Measurements from ENCODE around the gene GLT1D1. TPM values are rescaled to one million over a fixed set of nuclear protein-coding genes. Genes with fewer than 3 reads are reported as not detected.
A peak's percentile ranks its signal among the peaks of the same experiment; 100 is the strongest.

GLT1D1 gene
- total RNA-seq, 2 experiments from 2014 or later = 0.19 to 0.22 TPM

DNA sequence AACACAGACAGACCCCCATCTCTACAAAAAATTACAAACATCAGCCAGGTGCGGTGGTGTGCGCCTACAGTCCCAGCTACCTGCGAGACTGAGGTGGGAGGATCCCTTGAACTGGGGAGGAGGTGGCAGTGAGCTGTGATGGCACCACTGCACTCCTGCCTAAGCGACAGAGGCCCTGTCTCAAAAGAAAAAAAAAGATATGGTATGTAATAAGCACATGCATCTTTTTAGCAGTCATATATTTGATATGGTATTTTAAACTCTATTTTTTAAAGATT, 36.7 kb upstream of the GLT1D1 start:
- H3K27ac ChIP-seq (ENCODE audit: low read depth in 1 of 2, low read length in 2 of 2) = no peak overlapping the region

DNA sequence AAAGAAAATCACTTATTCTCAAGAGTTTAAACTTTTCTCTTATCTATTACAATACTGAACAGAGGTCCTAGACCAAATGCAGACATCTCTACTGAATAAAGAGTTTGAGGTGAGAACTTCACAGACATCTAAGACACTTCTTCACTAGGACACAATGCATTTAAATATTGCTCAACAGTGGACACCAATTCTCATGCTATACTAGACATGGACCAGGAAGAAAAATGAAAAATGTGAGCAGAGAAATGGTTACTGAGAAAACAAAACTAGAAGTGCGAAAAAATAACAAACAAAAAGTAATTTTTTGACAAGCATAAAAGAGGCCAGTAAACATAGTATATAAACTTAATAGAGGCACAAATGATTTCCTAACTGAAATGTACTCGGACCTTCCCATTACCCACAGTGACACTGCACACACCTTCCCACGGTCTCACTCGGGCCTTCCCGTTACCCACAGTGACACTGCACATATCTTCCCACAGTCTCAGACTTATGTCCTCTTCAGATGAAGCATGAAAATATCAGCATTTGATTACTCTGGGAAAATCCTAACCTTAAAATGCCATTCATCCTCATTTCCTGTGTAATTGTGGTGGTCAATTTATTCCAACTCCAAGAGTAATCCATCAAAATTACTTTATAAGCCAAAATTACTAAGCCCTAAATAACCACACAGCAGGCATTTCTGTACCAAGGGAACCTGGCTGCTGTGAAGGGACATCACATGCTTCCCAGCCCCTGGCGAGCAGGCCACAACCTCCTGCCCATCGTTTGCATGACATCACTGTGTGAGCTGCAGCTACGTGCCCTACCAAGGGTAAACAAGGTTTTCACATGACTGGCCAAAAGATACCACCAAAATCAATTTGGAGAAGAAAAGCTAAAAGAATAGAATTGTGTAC, 35.9 kb upstream of the GLT1D1 start:
- H3K9me3 Mint-ChIP-seq = no peaks in the 10 kb centered on the region
- peaks cover 82% of the 10 kb centered on the region for H3K4me1 Mint-ChIP-seq (ENCODE audit: low read depth)
- Histone ChIP-seq H3K27ac (ENCODE audit: low read depth in 1 of 2, low read length in 2 of 2) (no peak overlapping the region), H3K9me3 (ENCODE audit: control insufficient read depth in 1 of 2, insufficient read depth in 1 of 2, low read length in 2 of 2) (peaks cover 0 to 2% of the 10 kb centered on the region in 2 experiments), H3K27me3 (ENCODE audit: control insufficient read depth in 1 of 2, insufficient read depth in 2 of 2, low read length in 2 of 2) (no peaks in the 10 kb centered on the region), H3K4me1 (ENCODE audit: insufficient read depth, low read length) (peaks cover 31% of the 10 kb centered on the region), H3K36me3 (ENCODE audit: insufficient read depth, low read length) (peaks cover 22% of the 10 kb centered on the region), H3K4me3 (ENCODE audit: low read length) (no peak overlapping the region)
- H3K4me3 Mint-ChIP-seq = no peak overlapping the region
- DNase-seq (peak in 3 of 14 experiments; percentile 35 to 46 (median 40)), ATAC-seq (ENCODE audit: poor library complexity) (no peak)
- intact Hi-C loops (cut with DNase I, micrococcal nuclease) = no loop called here
- H3K27me3 Mint-ChIP-seq = no peaks in the 10 kb centered on the region
- CTCF ChIA-PET = no interaction called here
- POLR2A ChIA-PET = no interaction called here
- peaks cover 35% of the 10 kb centered on the region for H3K36me3 Mint-ChIP-seq (ENCODE audit: low read depth)
- TF ChIP-seq, protein P1, sequence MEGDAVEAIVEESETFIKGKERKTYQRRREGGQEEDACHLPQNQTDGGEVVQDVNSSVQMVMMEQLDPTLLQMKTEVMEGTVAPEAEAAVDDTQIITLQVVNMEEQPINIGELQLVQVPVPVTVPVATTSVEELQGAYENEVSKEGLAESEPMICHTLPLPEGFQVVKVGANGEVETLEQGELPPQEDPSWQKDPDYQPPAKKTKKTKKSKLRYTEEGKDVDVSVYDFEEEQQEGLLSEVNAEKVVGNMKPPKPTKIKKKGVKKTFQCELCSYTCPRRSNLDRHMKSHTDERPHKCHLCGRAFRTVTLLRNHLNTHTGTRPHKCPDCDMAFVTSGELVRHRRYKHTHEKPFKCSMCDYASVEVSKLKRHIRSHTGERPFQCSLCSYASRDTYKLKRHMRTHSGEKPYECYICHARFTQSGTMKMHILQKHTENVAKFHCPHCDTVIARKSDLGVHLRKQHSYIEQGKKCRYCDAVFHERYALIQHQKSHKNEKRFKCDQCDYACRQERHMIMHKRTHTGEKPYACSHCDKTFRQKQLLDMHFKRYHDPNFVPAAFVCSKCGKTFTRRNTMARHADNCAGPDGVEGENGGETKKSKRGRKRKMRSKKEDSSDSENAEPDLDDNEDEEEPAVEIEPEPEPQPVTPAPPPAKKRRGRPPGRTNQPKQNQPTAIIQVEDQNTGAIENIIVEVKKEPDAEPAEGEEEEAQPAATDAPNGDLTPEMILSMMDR (IDR thresholded peaks at IDR 0.05) = no peak
- no peak overlapping the region for H3K27ac Mint-ChIP-seq

More for the DNA sequence above, 36.7 kb upstream of the GLT1D1 start:
- Histone ChIP-seq H3K9me3 (ENCODE audit: control insufficient read depth in 1 of 2, insufficient read depth in 1 of 2, low read length in 2 of 2) (peaks cover 0 to 5% of the 10 kb centered on the region in 2 experiments), H3K4me3 (ENCODE audit: low read length) (no peak overlapping the region), H3K36me3 (ENCODE audit: insufficient read depth, low read length) (peaks cover 22% of the 10 kb centered on the region), H3K4me1 (ENCODE audit: insufficient read depth, low read length) (peaks cover 31% of the 10 kb centered on the region), H3K27me3 (ENCODE audit: control insufficient read depth in 1 of 2, insufficient read depth in 2 of 2, low read length in 2 of 2) (no peaks in the 10 kb centered on the region)
- ATAC-seq (ENCODE audit: poor library complexity) (no peak), DNase-seq (no peak)
- Mint-ChIP-seq H3K4me1 (ENCODE audit: low read depth) (peaks cover 82% of the 10 kb centered on the region), H3K4me3 (no peak overlapping the region), H3K36me3 (ENCODE audit: low read depth) (peaks cover 40% of the 10 kb centered on the region), H3K9me3 (no peaks in the 10 kb centered on the region), H3K27ac (no peak overlapping the region), H3K27me3 (no peaks in the 10 kb centered on the region)
- intact Hi-C loops (cut with DNase I, micrococcal nuclease) = no loop called here
- CTCF ChIA-PET = no interaction called here
- POLR2A ChIA-PET = no interaction called here
- TF ChIP-seq, protein P1 (IDR thresholded peaks at IDR 0.05) = no peak

DNA sequence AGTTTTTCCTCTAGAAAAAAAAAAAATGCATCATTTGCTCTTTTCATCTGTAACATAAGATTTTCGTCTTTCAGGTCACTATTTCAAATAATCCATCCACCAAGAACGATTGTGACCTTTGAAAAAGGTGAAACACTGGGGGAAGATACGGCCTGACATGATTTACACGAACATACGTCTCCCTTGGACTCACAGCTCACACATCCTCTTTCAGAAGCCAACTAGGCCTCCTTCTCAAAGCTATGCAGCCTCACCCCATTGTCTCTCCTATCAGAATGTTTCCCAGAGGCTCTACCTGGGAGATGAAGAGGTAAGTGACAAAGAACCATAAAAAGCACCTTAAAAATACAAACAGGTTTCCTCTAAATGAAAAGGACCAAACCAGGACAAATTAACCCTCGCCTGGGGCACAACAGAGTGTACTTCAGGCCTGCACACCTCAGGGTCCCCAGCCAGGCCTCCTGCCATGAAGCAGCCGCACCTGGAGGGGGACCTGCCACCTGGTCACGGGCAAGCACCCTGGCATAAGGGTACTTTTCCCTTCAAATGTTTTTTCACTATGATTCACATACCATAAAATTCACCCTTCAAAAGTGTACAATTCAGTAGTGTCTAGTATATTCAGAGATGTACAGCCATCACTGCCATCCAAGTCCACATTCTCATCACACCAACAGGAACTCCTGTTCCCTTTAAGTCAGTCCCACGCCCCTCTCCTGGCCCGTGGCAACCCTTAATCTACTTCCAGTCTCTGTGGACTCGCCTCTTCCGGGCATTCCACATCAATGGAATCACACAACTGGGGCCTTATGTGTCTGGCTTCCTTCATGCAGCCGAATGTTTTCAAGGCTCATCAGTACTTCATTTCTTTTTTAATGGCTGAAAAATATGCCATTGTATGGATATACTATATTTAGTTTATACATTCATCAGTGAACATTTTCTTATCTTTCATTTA, 34.9 kb upstream of the GLT1D1 start:
- Mint-ChIP-seq H3K27ac (peak overlapping the region; percentile 24), H3K4me1 (ENCODE audit: low read depth) (peaks cover 75% of the 10 kb centered on the region), H3K9me3 (no peaks in the 10 kb centered on the region), H3K4me3 (peak overlapping the region; percentile 56), H3K27me3 (no peaks in the 10 kb centered on the region), H3K36me3 (ENCODE audit: low read depth) (peaks cover 26% of the 10 kb centered on the region)
- ATAC-seq (ENCODE audit: poor library complexity) (no peak), DNase-seq (no peak)
- Histone ChIP-seq H3K36me3 (ENCODE audit: insufficient read depth, low read length) (peaks cover 21% of the 10 kb centered on the region), H3K27me3 (ENCODE audit: control insufficient read depth in 1 of 2, insufficient read depth in 2 of 2, low read length in 2 of 2) (no peaks in the 10 kb centered on the region), H3K27ac (ENCODE audit: low read depth in 1 of 2, low read length in 2 of 2) (no peak overlapping the region), H3K9me3 (ENCODE audit: control insufficient read depth in 1 of 2, insufficient read depth in 1 of 2, low read length in 2 of 2) (no peaks in the 10 kb centered on the region), H3K4me3 (ENCODE audit: low read length) (no peak overlapping the region), H3K4me1 (ENCODE audit: insufficient read depth, low read length) (peaks cover 38% of the 10 kb centered on the region)
- TF ChIP-seq, protein P1 (IDR thresholded peaks at IDR 0.05) = no peak
- CTCF ChIA-PET = no interaction called here
- POLR2A ChIA-PET = no interaction called here
- intact Hi-C loops (cut with DNase I, micrococcal nuclease) = no loop called here

All from CD4-positive, alpha-beta T cell (primary cell).